Activated T-cell treated with anti-CD3 and anti-CD28 coated beads for 24 hours (primary cell): ENCODE data around the gene HDAC2.
"Not testable (repeated sequence)": the region's sequence is repeated elsewhere in the genome, so short reads cannot be mapped to it uniquely, and the experiment has no call there.

Source experiments
- DNase-seq: peaks from one replicate; pipeline ENCODE4 v3.0.0-alpha.2; 2020; ENCODE audit warnings: low read depth

The HDAC2 gene

DNA sequence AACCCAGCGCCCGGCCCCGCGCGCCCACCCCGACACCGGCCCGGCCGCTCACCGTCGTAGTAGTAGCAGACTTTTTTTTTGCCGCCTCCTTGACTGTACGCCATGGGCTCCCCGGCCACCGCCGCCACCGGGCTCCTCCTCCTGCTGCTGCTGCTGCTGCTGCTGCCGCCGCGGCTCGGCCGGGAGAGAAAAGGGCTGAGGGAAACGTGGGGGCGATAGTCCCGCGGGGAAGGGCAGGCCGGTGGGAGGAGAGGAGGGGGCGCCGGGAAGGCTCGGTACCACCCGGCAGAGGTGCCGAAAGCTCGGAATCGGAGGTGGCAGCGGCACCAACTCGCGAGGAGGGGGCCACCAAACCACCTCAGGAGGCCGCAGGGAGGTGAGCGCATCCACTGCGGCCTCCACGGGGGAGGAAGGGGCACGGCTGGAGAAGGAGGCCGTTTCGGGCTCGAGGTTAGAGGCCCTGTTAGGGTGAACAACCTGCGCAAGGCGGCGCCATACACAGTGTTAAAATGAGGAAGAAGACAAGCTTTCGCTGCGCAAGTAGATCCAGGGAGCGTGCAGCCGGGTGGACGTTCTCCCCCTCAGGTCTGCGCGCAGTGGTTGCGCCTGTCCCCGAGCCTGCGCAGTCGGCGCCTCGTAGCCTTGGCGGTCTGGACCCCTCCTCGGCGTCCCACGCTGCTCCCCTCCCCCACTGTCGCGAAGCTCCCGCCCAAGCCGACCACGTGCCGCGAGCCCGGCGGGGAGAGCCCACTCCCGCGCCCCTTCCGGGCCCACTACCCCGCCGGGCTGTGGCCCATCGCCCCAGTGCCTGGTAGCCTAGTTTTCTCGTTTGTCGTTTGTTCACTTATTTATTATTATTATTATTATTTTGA, at the start of gene HDAC2:
TSS of gene HDAC2 (minus strand) at position 344 of the 872 bp plus-strand sequence. CDS start at position 104, 240 bp downstream.
- DNase-seq, result peak; percentile 84

DNA sequence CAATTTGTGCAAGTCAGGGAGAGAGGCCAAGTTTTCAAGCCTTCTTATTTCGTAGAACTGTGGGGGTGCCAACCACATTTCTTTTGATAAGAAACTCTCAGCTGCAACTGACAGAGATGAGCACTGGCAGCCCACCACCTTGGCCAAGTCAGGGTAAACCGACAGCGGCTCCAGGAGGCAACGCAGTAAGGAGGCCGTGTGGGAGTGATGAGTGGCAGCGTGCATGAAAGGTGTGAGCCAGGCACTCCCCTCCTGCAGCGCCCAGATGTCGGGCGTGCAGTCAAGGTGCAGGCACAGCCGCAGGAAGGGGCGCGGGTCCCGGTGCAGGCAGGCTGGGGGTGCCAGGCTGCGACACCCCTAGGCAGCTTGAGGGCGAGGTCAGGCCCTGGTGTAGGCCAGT, 49.2 kb upstream of the HDAC2 start:
- no peak for DNase-seq

DNA sequence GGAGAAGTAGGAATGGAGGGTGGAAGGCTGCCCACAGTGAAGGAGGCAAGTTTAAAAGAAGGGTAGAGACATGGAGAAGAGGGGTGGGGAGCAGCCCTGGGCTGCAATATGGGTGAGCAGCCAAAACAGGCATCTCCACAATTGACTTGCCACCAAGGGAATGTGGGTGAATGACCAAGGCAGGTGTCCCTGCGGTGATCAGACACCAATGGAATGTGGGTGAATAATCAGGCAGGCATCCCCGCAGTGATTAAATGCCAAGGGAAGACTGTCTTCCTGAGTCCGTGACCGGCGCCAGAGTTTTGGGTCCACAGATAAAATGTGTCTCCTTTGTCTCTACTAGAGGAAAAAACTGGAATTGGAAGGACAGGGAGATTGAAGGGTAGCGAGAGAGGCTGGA, 46.2 kb upstream of the HDAC2 start:
- DNase-seq, result not testable (repeated sequence)

DNA sequence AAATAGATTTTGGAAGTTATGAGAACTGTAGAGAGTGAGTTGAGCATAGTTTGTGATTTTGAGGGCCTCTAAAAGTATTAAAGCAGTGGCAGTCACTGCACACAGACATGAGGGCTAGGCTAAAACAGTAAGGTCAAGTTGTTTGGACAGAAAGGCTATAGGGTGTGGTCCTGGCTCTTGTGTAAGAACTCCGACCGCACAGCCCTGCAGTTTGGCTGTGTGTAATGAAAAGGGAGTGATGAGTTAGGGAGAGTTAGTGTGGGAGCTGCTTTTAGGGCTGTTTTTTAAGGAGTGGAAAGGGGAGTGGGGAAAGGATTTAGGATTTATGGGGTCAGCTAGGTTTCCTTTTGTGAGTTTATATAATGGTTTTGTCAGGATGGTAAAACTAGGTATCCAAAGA, 43.2 kb upstream of the HDAC2 start:
- DNase-seq, result not testable (repeated sequence)

DNA sequence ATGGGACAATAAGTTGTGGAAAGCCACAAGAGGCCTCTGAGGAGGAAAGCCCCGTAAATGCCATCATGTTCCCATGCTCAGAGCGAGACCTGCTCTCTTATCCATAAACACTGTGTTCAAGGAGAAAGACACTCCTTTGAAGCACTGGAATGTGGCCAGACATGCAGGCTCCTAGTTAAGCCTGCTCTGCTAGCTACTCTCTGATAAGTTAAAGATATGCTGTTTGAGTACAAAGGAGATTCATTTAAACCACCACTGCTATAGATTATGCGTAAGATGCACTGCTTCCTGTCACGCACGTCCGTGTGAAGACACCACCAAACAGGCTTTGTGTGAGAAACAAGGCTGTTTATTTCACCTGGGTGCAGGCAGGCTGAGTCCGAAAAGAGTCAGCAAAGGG, 40.5 kb upstream of the HDAC2 start:
- DNase-seq, result not testable (repeated sequence)

DNA sequence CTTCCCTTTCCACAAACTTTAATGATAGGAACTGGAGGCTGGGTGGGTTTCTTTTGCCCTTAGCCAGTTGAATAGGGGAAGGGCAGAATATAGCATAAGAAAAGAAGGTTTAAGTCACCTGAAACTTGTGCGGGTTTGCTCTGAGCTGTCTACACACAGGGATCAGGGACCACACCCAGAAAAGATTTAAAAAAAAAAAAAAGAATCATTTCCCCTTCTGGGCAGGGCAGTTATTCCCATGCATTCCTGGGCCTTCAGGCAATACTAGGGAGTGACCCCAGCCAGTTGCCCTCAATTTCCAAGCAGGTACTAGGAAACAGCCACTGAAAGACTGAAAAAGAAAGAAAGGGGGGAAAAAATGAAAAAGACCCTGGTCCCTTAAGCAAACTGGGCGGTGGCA, 39.6 kb upstream of the HDAC2 start:
- DNase-seq, result no peak

DNA sequence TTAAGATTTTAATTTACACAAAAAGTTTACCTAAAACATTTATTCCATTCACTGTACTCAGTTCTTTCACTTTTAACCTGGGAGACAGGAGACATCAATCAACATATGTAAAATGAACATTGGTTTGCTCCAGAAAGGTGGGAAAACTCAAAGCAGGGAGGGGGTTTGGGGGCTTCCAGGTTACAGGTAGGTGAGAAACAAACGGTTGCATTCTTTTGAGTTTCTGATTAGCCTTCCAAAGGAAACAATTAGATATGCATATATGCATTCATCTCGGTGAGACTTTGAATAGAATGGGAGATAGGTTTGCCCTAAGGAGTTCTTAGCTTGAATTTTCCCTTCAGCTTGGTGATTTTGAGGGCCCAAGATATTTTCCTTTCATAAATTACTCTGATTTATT, 38.2 kb upstream of the HDAC2 start:
- no peak for DNase-seq

DNA sequence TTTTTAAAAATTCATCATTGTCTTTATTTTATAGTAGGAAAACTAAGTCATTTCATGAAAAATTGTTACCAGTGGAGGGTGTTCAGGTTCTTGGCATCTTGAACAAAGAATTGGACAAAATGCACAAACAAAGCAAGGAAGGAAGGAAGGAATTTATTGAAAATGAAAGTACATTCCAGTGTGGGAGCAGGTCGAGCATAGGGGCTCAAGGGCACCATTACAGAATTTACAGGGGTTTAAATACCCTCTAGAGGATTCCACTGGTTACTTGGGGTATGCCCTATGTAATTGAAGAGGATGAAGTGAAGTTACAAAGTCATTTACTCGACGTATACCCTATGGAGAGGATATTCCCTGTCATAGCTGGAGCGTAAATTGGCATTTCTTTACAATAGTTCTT, 37.4 kb upstream of the HDAC2 start:
- DNase-seq, result no peak

DNA sequence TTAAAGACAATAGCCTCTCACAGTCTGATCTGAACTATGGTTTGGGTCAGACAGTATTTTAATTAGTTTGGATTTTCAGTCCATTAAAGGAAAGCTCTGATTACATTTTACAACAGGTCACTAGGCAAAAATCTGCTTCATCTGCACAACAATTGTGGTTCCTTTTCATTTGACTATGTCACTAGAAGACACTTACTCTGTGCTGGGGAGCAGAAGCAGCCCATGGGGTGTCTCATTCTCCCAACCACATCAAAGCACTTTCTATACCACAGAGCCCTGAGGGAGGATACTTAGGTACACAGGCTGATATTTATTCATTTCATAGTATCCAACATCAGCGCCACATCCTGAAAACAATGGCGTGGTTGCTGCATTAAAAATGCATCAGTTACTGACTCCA, 36.6 kb upstream of the HDAC2 start:
- DNase-seq, result no peak

DNA sequence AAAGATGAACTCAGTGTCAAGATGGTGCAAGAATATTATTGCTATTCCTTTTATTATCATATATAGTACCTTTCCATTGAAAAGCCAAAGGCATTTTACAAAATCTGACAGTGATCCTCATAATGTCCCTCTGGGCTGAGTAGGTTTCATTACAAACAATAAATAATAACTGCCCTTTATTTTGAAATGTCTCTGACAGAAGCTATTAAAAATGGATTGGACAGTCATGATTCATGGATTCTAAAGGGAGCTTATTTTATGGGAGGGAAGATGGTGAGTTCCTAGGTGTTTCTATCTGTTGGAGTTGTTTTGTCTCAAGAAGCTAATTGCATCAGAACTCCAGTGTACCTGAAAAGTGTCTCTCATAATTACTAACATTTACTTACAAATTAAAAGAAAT, 30.4 kb upstream of the HDAC2 start:
- DNase-seq, result no peak

DNA sequence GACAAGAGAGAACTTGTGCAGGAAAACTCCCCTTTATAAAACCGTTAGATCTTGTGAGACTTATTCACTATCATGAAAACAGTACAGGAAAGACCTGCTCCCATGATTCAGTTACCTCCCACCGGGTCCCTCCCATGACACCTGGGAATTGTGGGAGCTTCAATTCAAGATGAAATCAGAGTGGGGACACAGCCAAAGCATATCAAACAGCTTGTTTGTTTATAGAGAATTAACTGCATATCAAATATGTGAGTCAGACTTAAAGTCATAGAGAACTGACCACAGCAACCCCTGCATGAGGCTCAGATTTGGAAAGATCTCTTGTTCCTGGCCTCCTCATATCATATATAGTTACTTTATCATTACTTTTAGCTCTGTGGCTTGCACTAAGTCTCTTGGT, 29.1 kb upstream of the HDAC2 start:
- DNase-seq, result no peak

DNA sequence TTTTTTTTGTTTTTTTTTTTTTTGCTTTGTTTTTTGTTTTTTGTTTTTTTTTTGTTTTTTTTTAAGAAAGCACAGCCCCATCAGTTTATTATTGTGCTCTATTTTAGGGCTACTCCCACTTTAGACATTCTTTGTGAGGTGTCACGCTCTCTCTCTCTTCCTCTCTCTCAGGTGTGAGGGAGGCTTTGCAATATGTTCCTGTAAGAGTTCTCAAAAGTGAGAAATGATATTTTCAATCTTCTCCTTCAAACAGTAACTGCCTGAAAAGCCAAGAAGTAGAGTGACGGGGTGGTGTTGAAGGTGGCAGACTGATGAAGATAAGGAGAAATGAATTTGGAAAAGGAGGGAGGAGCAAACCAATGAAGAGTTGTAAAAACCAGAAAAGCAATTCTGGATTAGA, 28.3 kb upstream of the HDAC2 start:
- no peak for DNase-seq

DNA sequence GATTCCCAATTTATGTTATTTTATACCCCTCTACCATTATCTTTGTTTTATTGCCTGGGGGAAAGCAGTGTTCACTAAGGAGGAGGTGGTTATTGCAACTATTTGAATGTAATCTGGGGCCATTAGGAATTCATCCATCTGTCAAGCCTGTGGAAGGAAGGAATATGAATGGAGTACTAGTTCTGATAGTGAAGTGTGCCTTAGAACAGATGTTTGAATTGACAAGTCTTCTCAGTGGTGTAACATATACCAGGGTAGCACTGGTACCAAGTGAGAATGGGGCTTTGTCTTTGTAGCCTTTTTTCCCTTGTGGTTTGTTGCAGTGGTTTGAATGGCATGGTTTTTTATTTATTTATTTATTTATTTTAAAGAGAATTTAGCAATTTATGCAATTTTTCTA, 27.9 kb upstream of the HDAC2 start:
- DNase-seq, result no peak

DNA sequence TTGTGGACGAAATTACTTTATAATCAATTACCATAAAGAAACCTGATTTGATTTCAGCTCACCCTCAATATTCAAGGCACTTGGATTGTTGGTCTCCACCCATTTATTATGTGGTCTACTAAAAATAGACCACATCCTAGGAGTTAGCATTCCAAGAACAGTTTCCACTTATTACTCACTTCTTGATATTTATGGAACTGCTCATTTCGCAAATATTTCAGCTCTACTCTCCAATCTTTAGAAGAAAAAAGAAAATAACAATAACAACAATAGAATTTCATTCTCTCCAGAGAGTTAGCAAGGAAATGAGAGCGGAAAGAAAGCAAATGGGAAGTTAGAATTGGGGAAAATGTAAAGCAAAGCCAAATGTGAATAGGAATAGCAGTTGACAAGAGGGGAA, 26.2 kb upstream of the HDAC2 start:
- no peak for DNase-seq

DNA sequence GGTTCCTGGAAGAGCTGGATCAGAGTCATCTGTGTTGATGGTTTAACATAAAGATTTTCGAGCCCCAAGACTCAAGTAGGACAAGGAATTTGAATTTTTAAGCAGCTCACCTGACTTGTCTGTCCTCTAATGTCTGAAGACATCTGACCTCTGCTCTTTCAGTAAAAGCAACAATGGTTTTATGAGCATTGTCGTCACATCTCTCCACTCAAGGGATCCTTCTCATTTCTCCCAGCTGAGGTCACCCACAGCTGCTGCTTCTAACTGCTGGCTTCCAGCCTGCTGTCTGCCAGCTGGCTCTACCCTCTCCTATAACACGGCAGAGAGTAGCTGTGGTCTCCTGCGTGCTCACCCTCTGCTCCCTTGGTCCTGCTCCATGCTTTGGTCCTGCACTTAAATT, 24.7 kb upstream of the HDAC2 start:
- DNase-seq, result no peak

DNA sequence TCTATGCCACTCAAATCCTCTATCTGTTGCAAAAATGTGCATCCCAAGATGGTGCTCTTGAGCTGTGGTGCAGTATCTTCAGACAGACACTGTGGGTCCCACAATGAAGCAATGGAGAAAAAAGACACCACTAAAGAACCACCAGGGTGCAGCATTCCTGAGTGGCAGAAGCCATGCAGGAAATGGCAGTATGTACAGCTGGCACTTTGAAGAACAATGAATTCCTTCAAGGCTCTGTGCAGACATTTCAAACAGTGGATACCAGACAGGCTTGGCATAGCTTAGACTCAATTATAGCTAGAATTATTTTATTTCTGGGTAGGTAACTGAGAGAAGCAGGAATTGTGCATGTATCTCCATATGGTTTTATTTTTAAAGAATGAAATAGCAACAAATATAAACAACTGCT, 24.0 kb upstream of the HDAC2 start:
- no peak for DNase-seq

DNA sequence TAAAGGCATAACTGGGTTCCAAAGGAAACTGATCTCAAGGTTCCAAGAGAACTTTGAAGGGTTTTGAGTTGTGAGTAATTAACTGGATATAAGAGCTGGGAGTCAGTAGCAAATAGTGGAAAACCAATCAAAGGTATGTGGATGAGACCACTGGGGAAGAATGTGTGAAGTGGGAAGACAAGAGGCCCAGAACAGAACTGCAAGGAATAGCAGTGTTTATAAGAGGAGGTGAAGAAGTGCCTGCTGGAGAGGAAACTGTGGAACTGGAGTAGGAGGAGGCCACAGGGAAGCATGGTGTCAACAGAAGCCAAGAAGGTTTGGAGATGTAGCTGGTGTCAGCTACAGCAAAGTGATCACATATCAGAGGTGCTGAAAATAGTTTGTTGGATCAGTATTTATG, 18.7 kb upstream of the HDAC2 start:
- DNase-seq, result no peak

DNA sequence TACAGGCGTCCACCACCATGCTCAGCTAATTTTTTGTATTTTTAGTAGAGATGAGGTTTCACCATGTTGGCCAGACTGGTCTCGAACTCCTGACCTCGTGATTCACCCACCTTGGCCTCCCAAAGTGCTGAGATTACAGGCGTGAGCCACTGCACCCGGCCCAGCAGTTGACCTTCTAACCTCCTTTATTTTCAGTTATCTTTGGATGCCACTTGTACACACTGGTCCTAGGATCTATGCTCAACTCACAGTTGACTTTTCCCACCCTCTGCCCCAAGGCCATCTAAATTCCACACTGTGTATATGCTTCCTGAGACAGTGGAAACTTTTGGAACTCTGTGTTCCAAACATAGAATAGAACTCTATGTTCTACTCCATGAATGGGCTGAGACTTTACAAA, 11.7 kb upstream of the HDAC2 start:
- not testable (repeated sequence) for DNase-seq

DNA sequence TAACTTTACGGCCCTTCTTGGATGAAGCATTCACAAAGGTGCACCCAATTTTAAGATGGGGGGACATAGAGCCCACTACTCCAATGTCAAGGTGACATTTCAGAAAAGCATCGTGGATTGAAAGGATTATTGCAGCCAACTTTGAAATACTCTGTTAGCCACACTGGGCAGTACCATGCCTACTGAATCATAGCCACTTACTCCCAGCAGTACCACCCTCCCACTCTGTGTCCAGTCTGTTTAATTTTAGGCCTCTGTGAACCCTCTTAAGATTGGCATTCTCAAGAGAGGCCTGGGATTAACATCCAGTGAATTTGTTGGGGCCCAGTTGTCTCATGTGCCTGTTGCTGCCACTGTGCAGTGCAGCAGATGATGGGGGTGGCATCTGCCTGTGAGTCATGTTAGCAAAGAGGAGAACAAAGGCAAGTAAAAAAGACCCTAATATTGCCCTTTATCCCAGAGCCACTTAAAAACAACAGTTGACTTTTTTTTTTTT, 11.2 kb upstream of the HDAC2 start:
- no peak for DNase-seq

DNA sequence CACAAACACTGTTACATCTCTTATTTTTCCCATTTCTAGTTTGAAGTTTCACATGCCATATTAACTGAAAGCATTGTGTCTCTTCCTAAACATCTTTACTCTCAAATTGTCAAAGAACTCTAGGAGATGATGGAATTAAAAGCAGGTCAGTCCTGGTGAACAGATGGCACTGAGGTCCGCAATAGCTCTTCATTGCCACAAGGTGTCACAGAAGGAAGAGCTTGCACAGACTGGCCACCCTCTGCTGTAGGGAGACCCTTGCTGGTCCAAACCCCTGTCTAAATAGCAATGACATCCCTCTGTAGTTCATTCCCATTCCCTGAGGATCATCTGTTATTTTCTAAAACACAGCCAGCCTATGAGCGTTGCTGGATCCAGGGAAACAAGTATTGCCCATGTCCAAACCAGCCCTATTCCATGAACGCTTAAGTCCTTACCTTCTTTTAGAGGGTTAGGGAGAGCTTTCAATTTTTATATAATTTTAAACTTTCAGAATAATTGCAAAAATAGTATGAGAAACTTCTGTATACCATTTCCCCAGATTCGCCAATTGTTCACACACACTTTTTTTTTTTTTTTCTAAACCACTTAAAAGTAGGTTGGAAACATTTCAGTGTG, 10.1 kb upstream of the HDAC2 start:
- DNase-seq, result no peak

DNA sequence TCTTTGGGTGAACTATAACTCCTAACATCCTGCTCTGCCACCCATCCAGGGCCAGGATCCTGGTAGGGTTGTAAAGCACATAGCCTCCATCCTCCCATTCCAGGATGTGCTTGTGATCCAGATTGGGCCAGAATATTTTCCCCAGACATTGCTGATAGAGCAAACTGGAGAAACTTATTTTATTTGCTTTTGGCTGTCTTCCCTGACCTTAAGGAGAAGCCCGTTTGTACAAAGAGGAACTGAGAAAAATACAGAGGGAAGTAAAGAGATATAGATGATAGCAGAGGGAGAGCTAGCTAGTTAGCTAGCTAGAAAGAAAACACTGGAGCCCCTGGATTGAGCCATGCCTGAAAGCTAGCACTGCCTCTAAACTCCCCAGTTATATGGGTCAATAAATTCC, 9.0 kb upstream of the HDAC2 start:
- DNase-seq, result no peak

DNA sequence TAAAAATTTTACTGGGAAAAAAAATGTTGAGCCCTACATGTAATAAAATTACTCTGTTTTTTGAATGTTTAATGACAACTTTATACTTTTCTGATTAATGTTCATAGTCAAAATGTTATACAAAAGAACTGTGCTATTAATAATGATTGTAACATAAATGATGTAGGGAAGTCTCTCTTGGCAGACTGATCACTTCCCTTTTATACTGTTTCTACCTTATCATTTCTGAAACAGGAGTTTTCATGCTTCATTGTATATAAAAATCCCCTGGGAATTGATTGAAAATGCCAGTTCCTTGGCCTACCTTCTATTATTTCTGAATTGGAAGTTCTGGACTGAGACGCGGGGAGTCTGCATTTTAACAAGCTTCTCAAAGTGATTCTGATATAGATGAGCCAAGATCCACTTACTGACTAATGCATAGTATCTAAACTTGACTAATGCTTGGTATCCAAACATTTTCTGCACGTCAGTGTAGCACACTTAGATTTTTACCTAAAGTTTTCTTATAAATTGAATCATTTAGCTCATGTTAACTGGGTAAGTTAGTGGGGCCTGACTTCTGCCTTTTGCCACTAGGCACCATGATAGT, 7.2 kb upstream of the HDAC2 start:
- DNase-seq, result no peak

DNA sequence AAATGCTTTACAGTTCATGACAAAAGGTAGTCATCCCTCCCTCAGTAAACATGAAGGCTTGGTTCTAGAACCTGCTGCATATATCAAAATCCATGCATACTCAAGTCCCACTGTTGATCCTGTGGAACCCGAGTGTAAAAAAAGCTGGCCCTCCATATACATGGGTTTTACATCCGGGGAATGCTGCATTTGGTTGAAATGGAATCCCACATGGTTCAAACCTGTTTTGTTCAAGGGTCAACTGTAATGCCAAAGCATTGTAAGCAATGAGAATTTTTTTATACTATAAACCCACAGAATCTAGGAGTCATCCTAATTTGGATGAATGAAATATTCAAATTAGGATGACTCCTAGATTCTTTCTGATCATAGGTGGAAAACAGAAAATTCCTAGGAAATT, 5.9 kb upstream of the HDAC2 start:
- DNase-seq, result no peak
